Measurements from ENCODE around the gene CDH23.

The CDH23 gene

GRCh38 chr10:71801361-71801760 is 404.6 kb downstream of the CDH23 start:
- no peak for ATAC-seq
- no peak for TF ChIP-seq PPARA (CRISPR knock-in tag; IDR thresholded peaks at IDR 0.05; ENCODE audit: borderline replicate concordance)
- no peak for TF ChIP-seq ZNF8 (CRISPR knock-in tag; IDR thresholded peaks at IDR 0.05)
- TF ChIP-seq ZC3H10 (CRISPR knock-in tag; IDR thresholded peaks at IDR 0.05) = no peak
- no peak for TF ChIP-seq CREB5 (CRISPR knock-in tag; IDR thresholded peaks at IDR 0.05; ENCODE audit: low read depth)
- no peak for TF ChIP-seq POU6F1 (CRISPR knock-in tag; IDR thresholded peaks at IDR 0.05; ENCODE audit: borderline replicate concordance, low read depth)
- TF ChIP-seq TOX (CRISPR knock-in tag; IDR thresholded peaks at IDR 0.05; ENCODE audit: borderline replicate concordance) = no peak
- TF ChIP-seq ARNTL (CRISPR knock-in tag; IDR thresholded peaks at IDR 0.05; ENCODE audit: borderline replicate concordance, low read depth) = no peak
- no peak for TF ChIP-seq ISL1 (CRISPR knock-in tag; IDR thresholded peaks at IDR 0.05)
- TF ChIP-seq CSDC2 (CRISPR knock-in tag; IDR thresholded peaks at IDR 0.05) = no peak
- no peak for TF ChIP-seq RARB (CRISPR knock-in tag; IDR thresholded peaks at IDR 0.05)
- TF ChIP-seq ZFP3 (CRISPR knock-in tag; IDR thresholded peaks at IDR 0.05) = no peak
- no peak for TF ChIP-seq OSR1 (CRISPR knock-in tag; IDR thresholded peaks at IDR 0.05)
- TF ChIP-seq ZFP30 (CRISPR knock-in tag; IDR thresholded peaks at IDR 0.05) = no peak
- TF ChIP-seq TSHZ2 (CRISPR knock-in tag; IDR thresholded peaks at IDR 0.05) = no peak
- no peak for TF ChIP-seq ESRRG (CRISPR knock-in tag; IDR thresholded peaks at IDR 0.05)

- TF ChIP-seq TSHZ2 (CRISPR knock-in tag; IDR thresholded peaks at IDR 0.05) (no peak), TOX (CRISPR knock-in tag; IDR thresholded peaks at IDR 0.05; ENCODE audit: borderline replicate concordance) (no peak), ZNF70 (CRISPR knock-in tag; IDR thresholded peaks at IDR 0.05) (no peak), ZNF8 (CRISPR knock-in tag; IDR thresholded peaks at IDR 0.05) (no peak), SNAI2 (CRISPR knock-in tag; IDR thresholded peaks at IDR 0.05) (no peak), CREB5 (CRISPR knock-in tag; IDR thresholded peaks at IDR 0.05; ENCODE audit: low read depth) (no peak), BACH2 (CRISPR knock-in tag; IDR thresholded peaks at IDR 0.05; ENCODE audit: borderline replicate concordance) (no peak), GLIS3 (CRISPR knock-in tag; IDR thresholded peaks at IDR 0.05) (no peak)
- ATAC-seq = no peak
Observed at GRCh38 chr10:71802235-71802634, 405.5 kb downstream of the CDH23 start.

GRCh38 chr10:71802715-71803488 is 406.2 kb downstream of the CDH23 start:
- no peak for ATAC-seq
- TF ChIP-seq PPARA (CRISPR knock-in tag; IDR thresholded peaks at IDR 0.05; ENCODE audit: borderline replicate concordance) (no peak), TCF4 (CRISPR knock-in tag; IDR thresholded peaks at IDR 0.05; ENCODE audit: borderline replicate concordance) (no peak), TOX (CRISPR knock-in tag; IDR thresholded peaks at IDR 0.05; ENCODE audit: borderline replicate concordance) (no peak), PATZ1 (CRISPR knock-in tag; IDR thresholded peaks at IDR 0.05; ENCODE audit: borderline replicate concordance) (no peak), BACH2 (CRISPR knock-in tag; IDR thresholded peaks at IDR 0.05; ENCODE audit: borderline replicate concordance) (no peak), CREB5 (CRISPR knock-in tag; IDR thresholded peaks at IDR 0.05; ENCODE audit: low read depth) (no peak), POU6F1 (CRISPR knock-in tag; IDR thresholded peaks at IDR 0.05; ENCODE audit: borderline replicate concordance, low read depth) (no peak), ISL1 (CRISPR knock-in tag; IDR thresholded peaks at IDR 0.05) (no peak), ZFP3 (CRISPR knock-in tag; IDR thresholded peaks at IDR 0.05) (no peak), ZNF70 (CRISPR knock-in tag; IDR thresholded peaks at IDR 0.05) (no peak)
